GM21367 (cell line): ENCODE data around the gene SHB.

Experiments used
- ATAC-seq: cut with Tn5 transposase; IDR thresholded peaks from one replicate; pipeline ENCODE4 v1.9.1; 2021; ENCODE audit not compliant: unreplicated experiment

The SHB gene

GRCh38 chr9:38026021-38026809, 42.8 kb downstream of the SHB start:
- no peak for ATAC-seq

- ATAC-seq: no peak
Measured at GRCh38 chr9:38025166-38025565, 43.9 kb downstream of the SHB start.

GRCh38 chr9:38024036-38024681, 44.9 kb downstream of the SHB start:
- ATAC-seq: no peak

GRCh38 chr9:38023661-38024035, 45.4 kb downstream of the SHB start:
- no peak for ATAC-seq

- no peak for ATAC-seq
Measured at GRCh38 chr9:38022995-38023394, 46.0 kb downstream of the SHB start.

- ATAC-seq: no peak
Measured at GRCh38 chr9:38022203-38022895, 46.7 kb downstream of the SHB start.

- no peak for ATAC-seq
Measured at GRCh38 chr9:38020151-38021076, 48.6 kb downstream of the SHB start.

GRCh38 chr9:38019731-38020130, 49.3 kb downstream of the SHB start:
- no peak for ATAC-seq

- no peak for ATAC-seq
Measured at GRCh38 chr9:38018958-38019602, 49.9 kb downstream of the SHB start.

- no peak for ATAC-seq
Measured at GRCh38 chr9:38018241-38018957, 50.6 kb downstream of the SHB start.

- no peak for ATAC-seq
Measured at GRCh38 chr9:38017885-38018186, 51.2 kb downstream of the SHB start.

GRCh38 chr9:38017149-38017884, 51.7 kb downstream of the SHB start:
- ATAC-seq: no peak

- no peak for ATAC-seq
Measured at GRCh38 chr9:38016375-38017135, 52.5 kb downstream of the SHB start.

- ATAC-seq: no peak
Measured at GRCh38 chr9:38015906-38016305, 53.1 kb downstream of the SHB start.

- ATAC-seq: no peak
Measured at GRCh38 chr9:38015266-38015665, 53.8 kb downstream of the SHB start.

- ATAC-seq: no peak
Measured at GRCh38 chr9:38012767-38013450, 56.1 kb downstream of the SHB start.

- no peak for ATAC-seq
Measured at GRCh38 chr9:38011991-38012390, 57.0 kb downstream of the SHB start.
